Measurements from ENCODE around the gene PRR36.

GRCh38 chr19:7818806-7819205, 55.4 kb downstream of the PRR36 start:
- TF ChIP-seq POLR2A (IDR thresholded peaks at IDR 0.05) (no peak), CTCF (IDR thresholded peaks at IDR 0.05) (no peak), EP300 (IDR thresholded peaks at IDR 0.05) (no peak), POLR2AphosphoS5 (IDR thresholded peaks at IDR 0.05) (no peak)

Data from sigmoid colon (tissue), 4 donors.